SW480 (cell line): ENCODE data around the gene SPATA33.

ENCODE experiments used
- DNase-seq: peaks from one replicate; pipeline ENCODE4 v3.0.0-alpha.2; 2016; ENCODE audit warnings: low spot score

Gene SPATA33

GRCh38 chr16:89709716-89710432, 52.2 kb downstream of the SPATA33 start:
- DNase-seq, result no peak

GRCh38 chr16:89710709-89711564, 53.3 kb downstream of the SPATA33 start:
- no peak for DNase-seq

- DNase-seq, result peak; percentile 65
Measured at GRCh38 chr16:89711601-89712273, 54.1 kb downstream of the SPATA33 start.

- no peak for DNase-seq
Measured at GRCh38 chr16:89712274-89712781, 54.7 kb downstream of the SPATA33 start.

GRCh38 chr16:89716493-89716892, 58.9 kb downstream of the SPATA33 start:
- DNase-seq, result no peak

- no peak for DNase-seq
Measured at GRCh38 chr16:89716916-89717687, 59.5 kb downstream of the SPATA33 start.

- DNase-seq, result no peak
Measured at GRCh38 chr16:89717688-89718505, 60.3 kb downstream of the SPATA33 start.
